ENCODE results near the gene DDX53. TPM values are rescaled to one million over a fixed set of nuclear protein-coding genes. Genes with fewer than 3 reads are reported as not detected.

Gene DDX53
- total RNA-seq, 1 donor from 2014 or later, result not detected

GRCh38 chrX:22974616-22975015 lies 25.1 kb upstream of the DDX53 start:
- no peak for DNase-seq (ENCODE audit: low spot score)
- Mint-ChIP-seq H3K4me1 (ENCODE audit: unreplicated experiment) (no peaks in the 10 kb centered on the region), H3K4me3 (ENCODE audit: unreplicated experiment) (no peak overlapping the region), H3K27me3 (ENCODE audit: unreplicated experiment) (peaks cover 2% of the 10 kb centered on the region), H3K27ac (ENCODE audit: unreplicated experiment) (no peak overlapping the region), H3K36me3 (ENCODE audit: low read depth, unreplicated experiment) (no peaks in the 10 kb centered on the region), H3K9me3 (ENCODE audit: unreplicated experiment) (no peaks in the 10 kb centered on the region)
- no peak for TF ChIP-seq CTCF (IDR thresholded peaks at IDR 0.05; ENCODE audit: unreplicated experiment)

GRCh38 chrX:22975786-22976185 lies 24.0 kb upstream of the DDX53 start:
- Mint-ChIP-seq H3K4me3 (ENCODE audit: unreplicated experiment) (no peak overlapping the region), H3K4me1 (ENCODE audit: unreplicated experiment) (no peaks in the 10 kb centered on the region), H3K36me3 (ENCODE audit: low read depth, unreplicated experiment) (no peaks in the 10 kb centered on the region), H3K9me3 (ENCODE audit: unreplicated experiment) (no peaks in the 10 kb centered on the region), H3K27me3 (ENCODE audit: unreplicated experiment) (peaks cover 2% of the 10 kb centered on the region), H3K27ac (ENCODE audit: unreplicated experiment) (no peak overlapping the region)
- TF ChIP-seq CTCF (IDR thresholded peaks at IDR 0.05; ENCODE audit: unreplicated experiment), result no peak
- DNase-seq (ENCODE audit: low spot score), result no peak

- H3K27ac Mint-ChIP-seq (ENCODE audit: unreplicated experiment), result no peak overlapping the region
Measured at GRCh38 chrX:22985958-22986357, 13.8 kb upstream of the DDX53 start.

GRCh38 chrX:22987452-22987851 lies 12.3 kb upstream of the DDX53 start:
- Mint-ChIP-seq H3K27ac (ENCODE audit: unreplicated experiment) (no peak overlapping the region), H3K4me3 (ENCODE audit: unreplicated experiment) (no peak overlapping the region), H3K36me3 (ENCODE audit: low read depth, unreplicated experiment) (no peaks in the 10 kb centered on the region), H3K27me3 (ENCODE audit: unreplicated experiment) (no peaks in the 10 kb centered on the region), H3K4me1 (ENCODE audit: unreplicated experiment) (no peaks in the 10 kb centered on the region), H3K9me3 (ENCODE audit: unreplicated experiment) (no peaks in the 10 kb centered on the region)
- no peak for DNase-seq (ENCODE audit: low spot score)
- TF ChIP-seq CTCF (IDR thresholded peaks at IDR 0.05; ENCODE audit: unreplicated experiment), result no peak

More at GRCh38 chrX:22985958-22986357, 13.8 kb upstream of the DDX53 start:
- no peak overlapping the region for H3K4me3 Mint-ChIP-seq (ENCODE audit: unreplicated experiment)
- no peak for TF ChIP-seq CTCF (IDR thresholded peaks at IDR 0.05; ENCODE audit: unreplicated experiment)
- no peak for DNase-seq (ENCODE audit: low spot score)
- H3K4me1 Mint-ChIP-seq (ENCODE audit: unreplicated experiment), result no peaks in the 10 kb centered on the region
- no peaks in the 10 kb centered on the region for H3K36me3 Mint-ChIP-seq (ENCODE audit: low read depth, unreplicated experiment)
- no peaks in the 10 kb centered on the region for H3K27me3 Mint-ChIP-seq (ENCODE audit: unreplicated experiment)
- H3K9me3 Mint-ChIP-seq (ENCODE audit: unreplicated experiment), result no peaks in the 10 kb centered on the region

GRCh38 chrX:23003116-23003515 lies 3.4 kb downstream of the DDX53 start:
- H3K4me1 Mint-ChIP-seq (ENCODE audit: unreplicated experiment), result peaks cover 2% of the 10 kb centered on the region
- no peaks in the 10 kb centered on the region for H3K9me3 Mint-ChIP-seq (ENCODE audit: unreplicated experiment)
- no peak overlapping the region for H3K27ac Mint-ChIP-seq (ENCODE audit: unreplicated experiment)
- no peaks in the 10 kb centered on the region for H3K27me3 Mint-ChIP-seq (ENCODE audit: unreplicated experiment)
- no peaks in the 10 kb centered on the region for H3K36me3 Mint-ChIP-seq (ENCODE audit: low read depth, unreplicated experiment)
- TF ChIP-seq CTCF (IDR thresholded peaks at IDR 0.05; ENCODE audit: unreplicated experiment), result no peak
- no peak for DNase-seq (ENCODE audit: low spot score)
- no peak overlapping the region for H3K4me3 Mint-ChIP-seq (ENCODE audit: unreplicated experiment)
